Stimulated activated CD4-positive, alpha-beta T cell treated with anti-CD3 and anti-CD28 coated beads, Interleukin-4, amount 100 ng/mL, for 4 hours (primary cell): ENCODE results near the gene ETNK1.

Experiments used
- DNase-seq, 2 experiments: peaks; one replicate each; pipeline ENCODE4 v3.0.0-alpha.2; 2020

ETNK1 gene

GRCh38 chr12:22640851-22641250 lies 15.9 kb downstream of the ETNK1 start:
- DNase-seq, result no peak

DNA sequence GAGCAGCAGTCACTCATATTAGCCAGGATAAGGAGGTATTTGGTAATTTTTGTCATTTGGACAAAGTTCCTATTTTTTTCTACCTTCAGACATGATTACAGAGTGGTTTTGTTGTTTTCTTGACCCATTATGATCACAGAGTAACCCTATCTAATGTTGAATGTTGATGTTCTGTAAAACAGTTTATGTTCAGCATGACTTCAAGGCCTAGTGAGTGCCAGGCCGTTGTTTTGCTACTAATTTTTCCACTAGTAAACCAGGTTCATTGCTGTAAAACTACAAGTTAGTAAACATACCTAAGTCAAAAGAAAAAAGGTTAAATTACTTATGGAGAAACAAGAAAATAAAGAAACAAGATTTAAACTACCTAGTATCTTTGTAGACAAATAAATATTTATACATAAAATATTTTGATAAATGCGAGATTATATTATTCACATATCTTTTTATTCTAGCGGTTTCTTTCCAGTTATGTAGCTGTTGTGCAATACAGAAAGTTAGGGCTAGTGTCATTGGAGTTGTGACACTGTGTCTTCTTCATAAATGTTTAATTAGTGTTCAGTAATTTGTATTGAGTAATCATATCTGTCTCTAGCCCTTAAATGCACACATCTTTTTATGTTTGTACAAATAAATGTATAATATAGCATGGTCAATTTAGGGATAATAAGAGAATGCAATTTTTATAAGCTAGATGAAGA lies 16.5 kb downstream of the ETNK1 start:
- no peak for DNase-seq

GRCh38 chr12:22648668-22649067 lies 23.7 kb downstream of the ETNK1 start:
- no peak for DNase-seq

GRCh38 chr12:22653075-22653474 lies 28.1 kb downstream of the ETNK1 start:
- no peak for DNase-seq

- DNase-seq, result no peak
Observed at GRCh38 chr12:22653791-22654190, 28.8 kb downstream of the ETNK1 start.

DNA sequence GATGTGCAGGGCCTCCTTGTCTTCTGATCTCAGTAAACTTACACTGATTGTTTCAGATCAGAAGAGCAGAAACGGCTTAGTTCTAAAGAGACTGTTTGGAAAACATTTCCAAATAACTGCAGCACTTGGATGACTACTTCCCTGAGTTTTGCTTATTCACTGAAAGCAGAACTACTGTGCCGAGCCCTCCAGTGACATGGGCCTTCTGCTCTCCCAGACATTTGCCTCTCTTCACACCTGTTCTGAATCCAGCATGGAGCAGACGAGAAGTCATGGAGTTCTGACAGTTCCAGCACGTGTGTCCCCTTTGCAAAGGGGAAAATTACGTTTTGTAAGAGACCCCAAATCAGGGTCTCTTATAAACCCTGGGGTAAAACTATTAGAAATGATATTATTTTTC lies 31.4 kb downstream of the ETNK1 start:
- DNase-seq, result no peak

DNA sequence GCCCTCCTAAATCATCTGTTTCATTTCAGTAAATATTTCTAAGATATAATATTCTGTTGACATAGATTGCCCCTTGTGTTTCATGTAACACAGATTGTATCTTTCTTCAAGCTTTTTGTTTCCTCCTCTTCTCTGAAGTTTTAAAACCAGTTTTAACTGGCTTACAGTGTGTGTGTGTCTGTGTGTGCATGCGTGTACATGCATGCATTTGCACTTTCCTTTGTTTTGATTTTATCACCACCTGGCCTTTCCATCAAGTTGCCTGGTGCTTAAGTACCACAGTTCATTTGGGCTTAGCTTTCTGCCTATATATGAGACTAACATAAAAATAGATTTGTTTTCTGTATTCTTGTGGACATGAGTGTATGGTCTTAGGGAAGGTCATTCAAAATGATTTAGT lies 31.9 kb downstream of the ETNK1 start:
- no peak for DNase-seq

DNA sequence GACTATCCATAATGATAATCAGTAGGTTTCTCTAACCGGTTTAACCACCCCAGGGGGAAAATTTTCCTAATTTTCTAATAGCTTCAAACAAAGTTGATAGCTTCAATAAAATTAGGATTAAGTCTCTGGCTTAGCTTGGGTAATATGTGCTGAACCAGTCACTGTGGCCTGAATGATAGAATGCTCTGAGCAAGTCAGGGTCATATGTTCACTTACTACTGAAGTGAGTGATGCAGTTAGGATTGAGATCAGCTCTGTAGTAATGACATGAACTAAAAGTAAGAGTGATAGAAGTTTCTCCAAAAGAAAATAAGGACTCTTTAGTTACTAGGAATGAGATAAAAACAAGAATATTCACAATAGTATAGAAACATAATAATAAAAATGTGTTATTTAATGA lies 32.6 kb downstream of the ETNK1 start:
- no peak for DNase-seq

GRCh38 chr12:22658214-22658613 lies 33.2 kb downstream of the ETNK1 start:
- peak in 1 of 2 experiments; percentile 12 for DNase-seq

GRCh38 chr12:22662356-22662755 lies 37.4 kb downstream of the ETNK1 start:
- no peak for DNase-seq

DNA sequence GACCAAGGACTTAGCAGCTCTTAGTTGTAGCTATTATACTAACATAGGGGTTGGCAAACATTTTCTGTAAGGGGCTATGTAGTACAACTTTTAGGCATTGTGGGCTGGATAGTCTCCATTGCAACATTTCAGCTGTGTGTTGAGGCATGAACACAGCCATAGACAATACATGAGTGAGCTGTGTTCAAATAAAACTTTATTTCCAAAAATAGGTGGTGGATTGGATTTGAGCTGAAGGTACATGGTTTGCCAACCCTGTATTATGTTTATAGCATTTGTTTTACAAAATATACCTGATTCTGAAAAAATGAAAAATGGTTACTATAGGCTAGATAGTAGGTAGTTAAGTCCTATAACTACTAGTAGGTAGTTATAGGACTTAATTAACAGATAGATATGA lies 40.5 kb downstream of the ETNK1 start:
- no peak for DNase-seq

DNA sequence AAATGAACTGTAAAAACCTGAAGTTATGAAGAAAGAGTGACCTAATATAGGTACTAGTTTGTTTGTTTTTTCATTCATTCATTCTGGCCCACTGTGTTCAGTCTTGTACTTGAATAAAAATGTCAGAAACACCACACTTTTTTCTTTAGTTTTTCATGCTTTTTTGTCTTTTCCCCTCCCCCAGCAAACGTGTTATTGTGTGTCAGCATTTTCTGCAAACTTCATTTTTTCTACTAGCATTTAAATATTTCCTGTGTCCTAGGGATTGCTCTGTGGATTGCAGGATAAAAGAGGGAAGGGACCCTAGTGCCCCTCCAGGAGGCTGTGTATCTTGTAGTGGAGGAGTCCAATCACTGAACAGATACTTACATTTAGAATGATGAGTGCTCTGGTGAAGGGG lies 42.2 kb downstream of the ETNK1 start:
- DNase-seq, result no peak

GRCh38 chr12:22668441-22668840 lies 43.5 kb downstream of the ETNK1 start:
- DNase-seq, result no peak

DNA sequence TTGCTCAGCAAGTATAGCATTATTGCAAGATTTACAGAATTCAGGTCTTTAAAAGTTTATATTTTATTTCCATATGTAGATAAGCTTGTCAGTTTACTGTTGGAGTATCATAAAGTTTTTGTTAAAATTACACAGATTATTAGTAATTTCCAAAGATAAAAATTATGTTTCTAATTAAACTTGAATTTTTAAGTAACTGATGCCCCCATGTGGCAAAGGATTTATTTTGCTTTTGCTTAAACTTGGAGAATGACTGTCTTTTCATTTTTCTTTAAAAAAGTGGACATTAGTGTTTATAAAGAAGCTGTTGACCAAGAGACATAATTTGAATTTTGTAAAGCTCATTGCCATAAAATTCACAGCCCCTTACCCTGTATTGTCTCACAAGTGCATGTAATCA lies 45.8 kb downstream of the ETNK1 start:
- no peak for DNase-seq

DNA sequence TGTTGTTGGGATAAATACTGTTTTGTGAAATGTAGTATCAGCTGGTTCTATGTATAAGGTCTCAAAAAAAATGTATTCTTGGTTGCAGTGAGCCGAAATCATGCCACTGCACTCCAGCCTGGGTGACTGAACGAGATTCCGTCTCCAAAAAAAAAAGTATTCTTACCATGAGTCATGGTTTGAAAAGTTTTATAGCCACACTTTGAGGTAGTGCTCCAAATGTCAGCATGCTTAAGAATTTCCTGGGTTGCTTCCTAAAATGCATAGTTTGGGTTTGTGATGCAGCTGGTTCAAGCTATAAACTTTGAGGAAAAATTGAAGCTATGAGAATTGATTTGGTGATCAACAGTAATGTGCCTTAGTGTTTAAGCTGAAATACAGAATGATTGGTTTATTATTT lies 48.0 kb downstream of the ETNK1 start:
- DNase-seq, result no peak

DNA sequence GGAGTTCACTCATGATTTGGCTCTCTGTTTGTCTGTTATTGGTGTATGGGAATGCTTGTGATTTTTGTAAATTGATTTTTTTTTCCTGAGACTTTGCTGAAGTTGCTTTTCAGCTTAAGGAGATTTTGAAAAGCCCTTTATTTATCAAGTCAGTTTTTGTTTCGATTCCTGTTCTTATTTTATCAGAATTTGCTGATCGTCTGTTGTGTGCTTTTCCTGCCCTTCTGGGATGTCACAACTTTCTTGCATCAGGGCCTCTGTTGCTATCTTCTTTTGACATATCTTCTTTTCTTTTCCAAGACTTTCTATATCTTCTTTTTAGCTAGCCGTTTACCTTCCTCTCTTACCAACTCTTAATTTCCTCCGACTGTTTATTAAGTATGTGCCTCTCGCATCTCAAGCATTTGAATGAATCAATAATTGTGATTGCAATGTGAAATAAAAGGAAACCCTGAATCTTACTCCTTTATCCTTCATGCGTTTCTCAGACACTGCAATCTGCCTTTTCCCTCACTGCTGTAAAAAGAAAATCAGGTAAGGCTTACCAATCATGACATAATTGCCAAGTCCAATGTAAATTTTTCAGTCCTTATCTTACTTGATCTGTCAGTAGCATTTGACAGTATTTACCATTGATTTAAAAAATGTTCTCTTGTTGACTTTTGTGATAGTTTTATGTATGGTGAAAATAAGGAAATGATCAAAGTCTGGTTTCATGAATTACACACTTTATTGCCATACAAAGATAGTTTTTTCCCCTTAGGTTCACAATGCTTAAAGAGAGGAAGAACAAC lies 53.0 kb downstream of the ETNK1 start:
- no peak for DNase-seq

- DNase-seq, result no peak
Observed at GRCh38 chr12:22682663-22683062, 57.7 kb downstream of the ETNK1 start.

DNA sequence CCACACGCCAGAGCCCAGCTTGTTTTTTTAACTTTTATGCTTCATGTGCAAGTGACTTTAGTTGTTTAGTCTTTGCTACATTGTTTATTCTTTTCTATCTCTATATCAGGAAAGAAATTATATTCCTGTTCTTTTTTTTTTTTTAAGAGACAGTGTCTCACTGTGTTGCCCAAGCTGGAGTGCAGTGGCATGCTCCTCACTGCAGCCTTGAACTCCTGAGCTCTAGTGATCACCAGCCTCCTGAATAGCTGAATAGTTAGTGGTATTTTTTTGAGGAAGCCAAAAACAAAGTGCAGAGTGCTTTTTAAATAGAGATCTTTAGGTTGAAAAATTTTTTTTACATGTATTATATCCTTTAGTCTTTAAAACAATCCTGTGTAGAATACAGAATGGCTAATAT lies 58.2 kb downstream of the ETNK1 start:
- no peak for DNase-seq

DNA sequence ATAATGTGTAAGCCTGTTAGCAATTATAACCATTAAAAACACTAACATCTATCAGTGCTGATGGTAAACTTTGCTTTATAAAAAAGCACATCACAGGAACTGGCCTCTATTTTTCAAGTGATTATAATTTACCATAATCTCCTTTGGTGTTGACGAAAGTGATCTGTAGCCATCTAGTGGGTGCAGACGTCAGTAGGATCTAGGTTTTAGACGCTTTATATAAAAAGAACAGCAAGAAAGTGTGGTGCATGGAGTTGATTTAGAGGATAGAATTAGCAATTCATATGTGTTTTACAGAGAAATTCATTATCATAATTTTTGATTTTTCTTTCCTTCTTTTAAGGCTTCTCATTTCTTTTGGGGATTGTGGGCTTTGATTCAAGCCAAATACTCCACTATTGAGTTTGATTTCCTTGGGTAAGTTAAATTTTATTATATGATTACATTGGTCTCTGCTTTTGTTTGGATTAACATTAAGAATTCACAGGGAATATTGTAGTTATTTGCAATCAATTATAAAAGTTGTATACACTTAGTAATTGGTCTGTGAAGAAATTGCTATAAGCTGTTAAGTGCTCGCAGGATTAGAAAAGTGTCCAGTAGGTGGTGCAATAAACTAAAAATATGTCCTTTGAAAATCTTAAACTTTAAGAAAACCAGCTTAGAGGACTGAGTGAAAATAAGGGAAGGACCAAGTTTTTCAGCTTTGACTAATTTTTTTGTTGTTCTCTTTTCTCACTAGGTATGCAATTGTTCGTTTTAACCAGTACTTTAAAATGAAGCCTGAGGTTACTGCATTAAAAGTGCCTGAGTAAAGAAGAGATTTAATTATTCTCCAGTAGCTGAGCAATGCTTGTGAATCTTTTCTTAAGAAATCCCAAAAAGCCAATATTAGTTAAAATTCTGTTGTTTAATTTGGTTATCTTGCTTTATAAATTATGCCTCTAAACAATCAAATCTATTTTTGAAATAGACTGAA lies 59.5 kb downstream of the ETNK1 start:
- no peak for DNase-seq

- no peak for DNase-seq
Observed at GRCh38 chr12:22686193-22686592, 61.2 kb downstream of the ETNK1 start.

GRCh38 chr12:22687361-22688076 lies 62.5 kb downstream of the ETNK1 start:
- DNase-seq, result no peak

GRCh38 chr12:22689876-22690275 lies 64.9 kb downstream of the ETNK1 start:
- no peak for DNase-seq

- DNase-seq, result no peak
Observed at GRCh38 chr12:22691319-22691718, 66.3 kb downstream of the ETNK1 start.
